ENCODE data around the gene IRF2BP1.

IRF2BP1 gene

GRCh38 chr19:45885556-45886426, at the start of gene IRF2BP1:
TSS of gene IRF2BP1 (minus strand) at chr19:45886141. CDS start at chr19:45885774, 367 bp downstream.
- peaks cover 3 to 45% (median 38%) of the 10 kb centered on the region in 4 donors for H3K4me1 ChIP-seq
- no peaks in the 10 kb centered on the region for H3K9me3 ChIP-seq
- H3K27me3 ChIP-seq, result no peaks in the 10 kb centered on the region
- peaks cover 5 to 23% (median 20%) of the 10 kb centered on the region in 3 donors for H3K36me3 ChIP-seq
- peak within 1 kb of the TSS; percentile 81 to 84 for H3K27ac ChIP-seq
- peak; percentile 94 to 95 for DNase-seq
- peak within 1 kb of the TSS; percentile 75 to 90 for H3K4me3 ChIP-seq
- intact Hi-C loops (cut with DNase I; ENCODE audit: low total_unique reads), result loop anchor here (10.0 kb wide), 1 partner anchor 129 kb away; no protein-coding TSS in a partner anchor
- TF ChIP-seq CTCF (IDR thresholded peaks at IDR 0.05), result peak in 1 of 2 experiments; percentile 9

GRCh38 chr19:45935267-45935666, 49.3 kb upstream of the IRF2BP1 start:
- H3K27me3 ChIP-seq, result peaks cover 0 to 69% of the 10 kb centered on the region in 2 donors
- H3K27ac ChIP-seq, result no peak overlapping the region
- no peaks in the 10 kb centered on the region for H3K36me3 ChIP-seq
- H3K9me3 ChIP-seq, result peaks cover 0 to 5% (median 0%) of the 10 kb centered on the region in 3 donors
- intact Hi-C loops (cut with DNase I; ENCODE audit: low total_unique reads), result no loop called here
- DNase-seq, result no peak
- no peak overlapping the region for H3K4me3 ChIP-seq
- H3K4me1 ChIP-seq, result peaks cover 0 to 6% (median 0%) of the 10 kb centered on the region in 4 donors
- no peak for TF ChIP-seq CTCF (IDR thresholded peaks at IDR 0.05)

GRCh38 chr19:45934551-45935230, 48.8 kb upstream of the IRF2BP1 start:
- no peak for TF ChIP-seq CTCF (IDR thresholded peaks at IDR 0.05)
- Histone ChIP-seq H3K27me3 (peaks cover 0 to 66% of the 10 kb centered on the region in 2 donors), H3K36me3 (no peaks in the 10 kb centered on the region), H3K4me3 (no peak overlapping the region), H3K9me3 (peaks cover 0 to 5% (median 0%) of the 10 kb centered on the region in 3 donors), H3K27ac (no peak overlapping the region), H3K4me1 (no peaks in the 10 kb centered on the region)
- intact Hi-C loops (cut with DNase I; ENCODE audit: low total_unique reads), result no loop called here
- DNase-seq, result no peak

GRCh38 chr19:45933759-45934158, 47.8 kb upstream of the IRF2BP1 start:
- Histone ChIP-seq H3K4me1 (no peaks in the 10 kb centered on the region), H3K27ac (no peak overlapping the region), H3K4me3 (no peak overlapping the region), H3K36me3 (no peaks in the 10 kb centered on the region), H3K27me3 (peaks cover 0 to 58% of the 10 kb centered on the region in 2 donors), H3K9me3 (peaks cover 0 to 5% (median 0%) of the 10 kb centered on the region in 3 donors)
- intact Hi-C loops (cut with DNase I; ENCODE audit: low total_unique reads), result no loop called here
- DNase-seq, result no peak
- TF ChIP-seq CTCF (IDR thresholded peaks at IDR 0.05), result no peak

- H3K27ac ChIP-seq, result no peak overlapping the region
- intact Hi-C loops (cut with DNase I; ENCODE audit: low total_unique reads), result no loop called here
Observed at GRCh38 chr19:45931055-45931454, 45.1 kb upstream of the IRF2BP1 start.

More at GRCh38 chr19:45931055-45931454, 45.1 kb upstream of the IRF2BP1 start:
- Histone ChIP-seq H3K36me3 (no peaks in the 10 kb centered on the region), H3K4me3 (no peak overlapping the region), H3K4me1 (peaks cover 0 to 4% (median 2%) of the 10 kb centered on the region in 4 donors), H3K27me3 (peaks cover 0 to 34% of the 10 kb centered on the region in 2 donors), H3K9me3 (no peaks in the 10 kb centered on the region)
- no peak for TF ChIP-seq CTCF (IDR thresholded peaks at IDR 0.05)
- no peak for DNase-seq
